Suprapubic skin (tissue), 4 donors: ENCODE data around the gene TBX5. TPM values are rescaled to one million over a fixed set of nuclear protein-coding genes. Genes with fewer than 3 reads are reported as not detected.

Source experiments
- DNase-seq, 2 donors: peaks; one replicate each; pipeline ENCODE4 v3.0.0-alpha.2; 2019; ENCODE audit warnings: low spot score in 2 of 2
- H3K27ac ChIP-seq: fragments of 200-600 bp; sonication (generic); one replicate; pipeline ENCODE4 v1.5.1; 2019
- H3K27me3 ChIP-seq: fragments of 200-600 bp; sonication (generic); one replicate; pipeline ENCODE4 v1.5.1; 2019
- H3K36me3 ChIP-seq: fragments of 200-600 bp; sonication (generic); one replicate; pipeline ENCODE4 v1.5.1; 2019
- H3K4me1 ChIP-seq: fragments of 200-600 bp; sonication (generic); one replicate; pipeline ENCODE4 v1.5.1; 2019
- H3K4me3 ChIP-seq: fragments of 200-600 bp; sonication (generic); one replicate; pipeline ENCODE4 v1.5.1; 2019; ENCODE audit warnings: mild to moderate bottlenecking
- H3K9me3 ChIP-seq: fragments of 200-600 bp; sonication (generic); one replicate; pipeline ENCODE4 v1.5.1; 2019
- CTCF ChIP-seq, 2 donors: fragments of 200-600 bp in 1 of 2; fragments of 450-650 bp in 1 of 2; sonication (generic) in 1 of 2; IDR thresholded peaks; one replicate each; pipeline ENCODE4 v1.5.1; 2016 to 2019; ENCODE audit warnings: antibody characterized with exemption in 2 of 2, mild to moderate bottlenecking in 1 of 2, moderate library complexity in 1 of 2
- EP300 ChIP-seq: sonication (generic); formaldehyde crosslinking; IDR thresholded peaks from one replicate; pipeline ENCODE4 v1.6.1; 2017; ENCODE audit warnings: antibody characterized with exemption
- POLR2A ChIP-seq, 2 donors: fragments of 450-650 bp; IDR thresholded peaks; one replicate each; pipeline ENCODE4 v1.6.1; 2017; ENCODE audit warnings: antibody characterized with exemption in 2 of 2, mild to moderate bottlenecking in 2 of 2, moderate library complexity in 2 of 2
- POLR2AphosphoS5 ChIP-seq, 3 donors: sonication (generic); formaldehyde crosslinking; IDR thresholded peaks; one replicate each; pipeline ENCODE4 v1.6.1; 2017; ENCODE audit warnings: antibody characterized with exemption in 3 of 3
- WGBS: methylation state at CpG from one replicate; pipeline ENCODE4 v1.1.5; 2018; 5-methylcytosine and 5-hydroxymethylcytosine counted together
- total RNA-seq, 4 donors: library from RNA; depleted of rRNA; stranded (reverse); fragments of >200 nt; gene quantifications; one replicate each; pipeline ENCODE4 v1.1.0, GENCODE V29; 2016

The TBX5 gene
- total RNA-seq, 4 donors from 2014 or later: 0.44 to 3.5 (median 2.1) TPM; not detected in 1

DNA sequence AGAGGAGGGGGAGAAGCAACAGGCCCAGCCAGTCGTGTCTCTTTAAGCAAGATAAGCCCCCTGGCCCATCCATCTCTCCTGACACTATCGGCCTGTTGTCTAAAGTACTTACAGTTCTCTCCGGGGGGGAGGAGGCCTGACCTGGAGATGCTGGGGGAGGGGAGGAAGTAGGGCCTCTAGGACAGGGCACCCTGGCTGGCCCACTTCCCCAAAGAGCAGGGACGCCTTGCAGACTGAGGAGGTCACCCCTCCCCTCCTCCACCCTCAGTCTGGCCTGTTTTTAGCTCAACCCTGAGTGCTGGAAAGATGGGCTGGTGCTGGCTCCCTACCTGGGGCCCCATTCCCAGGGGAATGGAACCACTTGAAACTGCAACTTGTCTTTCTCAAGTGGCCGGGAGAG, 70.3 kb downstream of the TBX5 start:
- no peak overlapping the region for H3K4me3 ChIP-seq
- no peaks in the 10 kb centered on the region for H3K9me3 ChIP-seq
- peaks cover 5% of the 10 kb centered on the region for H3K27me3 ChIP-seq
- TF ChIP-seq CTCF (IDR thresholded peaks at IDR 0.05): no peak
- no peak for TF ChIP-seq EP300
- no peak for TF ChIP-seq POLR2A (IDR thresholded peaks at IDR 0.05)
- TF ChIP-seq POLR2AphosphoS5 (IDR thresholded peaks at IDR 0.05): no peak
- 28% methylated on average over 5 of the region's 5 CpGs for WGBS
- no peaks in the 10 kb centered on the region for H3K36me3 ChIP-seq
- no peak overlapping the region for H3K27ac ChIP-seq
- H3K4me1 ChIP-seq: no peaks in the 10 kb centered on the region
- DNase-seq: no peak

GRCh38 chr12:114334395-114334794, 71.5 kb downstream of the TBX5 start:
- H3K36me3 ChIP-seq: no peaks in the 10 kb centered on the region
- no peaks in the 10 kb centered on the region for H3K4me1 ChIP-seq
- peaks cover 5% of the 10 kb centered on the region for H3K27me3 ChIP-seq
- H3K4me3 ChIP-seq: no peak overlapping the region
- WGBS: 85% methylated on average over 5 of the region's 5 CpGs
- DNase-seq: no peak
- TF ChIP-seq EP300: no peak
- no peak for TF ChIP-seq POLR2AphosphoS5 (IDR thresholded peaks at IDR 0.05)
- no peak for TF ChIP-seq CTCF (IDR thresholded peaks at IDR 0.05)
- no peak for TF ChIP-seq POLR2A (IDR thresholded peaks at IDR 0.05)
- H3K9me3 ChIP-seq: no peaks in the 10 kb centered on the region
- no peak overlapping the region for H3K27ac ChIP-seq

DNA sequence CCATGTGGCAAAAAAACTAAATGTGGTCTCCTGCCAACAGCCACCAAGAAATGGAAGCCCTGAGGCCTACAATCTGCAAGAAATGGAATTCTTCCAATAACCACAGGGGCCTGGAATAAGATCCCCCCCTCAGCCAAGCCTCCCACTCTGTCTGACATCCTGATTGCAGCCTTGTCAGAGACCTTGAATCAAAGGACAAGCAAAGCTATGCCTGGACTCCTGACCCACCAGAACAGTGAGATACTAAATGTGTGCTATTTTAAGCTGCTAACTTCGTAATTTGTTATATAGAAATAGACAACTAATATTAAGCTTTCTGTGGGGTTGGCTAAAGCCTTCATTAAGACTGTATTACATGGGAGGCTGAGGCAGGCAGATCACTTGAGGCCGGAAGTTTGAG, 77.7 kb downstream of the TBX5 start:
- 91% methylated on average over 2 of the region's 2 CpGs for WGBS
- H3K27me3 ChIP-seq: peaks cover 7% of the 10 kb centered on the region
- H3K9me3 ChIP-seq: peaks cover 7% of the 10 kb centered on the region
- H3K4me1 ChIP-seq: no peaks in the 10 kb centered on the region
- H3K27ac ChIP-seq: no peak overlapping the region
- no peak overlapping the region for H3K4me3 ChIP-seq
- DNase-seq: no peak
- TF ChIP-seq POLR2A (IDR thresholded peaks at IDR 0.05): no peak
- no peak for TF ChIP-seq CTCF (IDR thresholded peaks at IDR 0.05)
- no peak for TF ChIP-seq POLR2AphosphoS5 (IDR thresholded peaks at IDR 0.05)
- TF ChIP-seq EP300: no peak
- no peaks in the 10 kb centered on the region for H3K36me3 ChIP-seq

- H3K9me3 ChIP-seq: peaks cover 7% of the 10 kb centered on the region
- no peaks in the 10 kb centered on the region for H3K36me3 ChIP-seq
- DNase-seq: no peak
- H3K27me3 ChIP-seq: peaks cover 7% of the 10 kb centered on the region
- H3K27ac ChIP-seq: no peak overlapping the region
- no peaks in the 10 kb centered on the region for H3K4me1 ChIP-seq
- no peak overlapping the region for H3K4me3 ChIP-seq
- no peak for TF ChIP-seq EP300
- no peak for TF ChIP-seq POLR2AphosphoS5 (IDR thresholded peaks at IDR 0.05)
- no peak for TF ChIP-seq POLR2A (IDR thresholded peaks at IDR 0.05)
- no peak for TF ChIP-seq CTCF (IDR thresholded peaks at IDR 0.05)
Observed at GRCh38 chr12:114327765-114328164, 78.2 kb downstream of the TBX5 start.

GRCh38 chr12:114321524-114321923, 84.4 kb downstream of the TBX5 start:
- Histone ChIP-seq H3K9me3 (no peaks in the 10 kb centered on the region), H3K36me3 (no peaks in the 10 kb centered on the region), H3K27me3 (peaks cover 9% of the 10 kb centered on the region), H3K4me1 (no peaks in the 10 kb centered on the region), H3K4me3 (no peak overlapping the region), H3K27ac (no peak overlapping the region)
- no peak for DNase-seq
- TF ChIP-seq CTCF (IDR thresholded peaks at IDR 0.05): no peak
- no peak for TF ChIP-seq POLR2A (IDR thresholded peaks at IDR 0.05)
- TF ChIP-seq POLR2AphosphoS5 (IDR thresholded peaks at IDR 0.05): no peak
- no peak for TF ChIP-seq EP300
- WGBS: 83% methylated on average over 1 of the region's 1 CpG
